Measurements from ENCODE around the gene CFAP299. TPM values are rescaled to one million over a fixed set of nuclear protein-coding genes. Genes with fewer than 3 reads are reported as not detected.

The CFAP299 gene
- total and polyA plus RNA-seq, 2 donors (not counting 3 experiments of a cell fraction or from before 2014, with no cell fraction given), result not detected

DNA sequence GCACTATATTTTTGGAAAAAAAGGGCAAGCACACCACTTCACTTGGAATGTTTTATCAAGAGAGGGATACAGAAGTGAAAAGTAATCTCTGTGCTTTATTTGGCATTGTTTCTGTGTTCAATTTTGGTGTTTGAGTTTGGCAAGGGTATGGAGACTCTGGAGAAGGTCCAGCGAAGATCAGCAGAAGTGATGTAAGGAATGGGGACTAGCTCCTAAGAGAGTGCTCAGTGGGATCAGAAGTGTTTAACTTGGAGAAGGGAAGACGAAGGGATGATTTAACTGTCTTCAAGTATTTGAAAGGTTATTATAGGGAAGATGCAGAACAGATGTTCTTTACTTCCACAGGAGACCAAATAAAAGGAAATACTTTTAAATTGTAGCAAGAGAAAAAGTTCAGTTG lies 74.3 kb downstream of the CFAP299 start:
- Histone ChIP-seq H2AFZ (ENCODE audit: low read depth, low read length) (no peak overlapping the region), H3K4me3 (replicated peaks in 1 of 3; ENCODE audit: insufficient read depth in 1 of 3, low read depth in 1 of 3, low read length in 3 of 3) (no peak overlapping the region), H3K79me2 (ENCODE audit: control insufficient read depth, insufficient read depth, low read length) (no peaks in the 10 kb centered on the region), H3K4me1 (ENCODE audit: control insufficient read depth, extremely low read depth, insufficient read depth, low read length) (no peaks in the 10 kb centered on the region), H4K20me1 (replicated peaks; ENCODE audit: control insufficient read depth, extremely low read depth, insufficient read depth, low read length) (no peaks in the 10 kb centered on the region), H3K4me2 (ENCODE audit: insufficient read depth, low read length) (no peak overlapping the region), H3K9ac (replicated peaks; ENCODE audit: extremely low read depth, insufficient read depth, low read length) (no peak overlapping the region), H3K9me3 (replicated peaks; ENCODE audit: control insufficient read depth, insufficient read depth, low read length) (no peaks in the 10 kb centered on the region), H3K27ac (ENCODE audit: insufficient read depth, low read depth, low read length) (no peak overlapping the region), H3K27me3 (ENCODE audit: control insufficient read depth in 2 of 2, insufficient read depth in 2 of 2, low read length in 2 of 2) (no peaks in the 10 kb centered on the region), H3K9me1 (replicated peaks; ENCODE audit: control insufficient read depth, extremely low read depth, insufficient read depth, low read length) (no peaks in the 10 kb centered on the region), H3K36me3 (ENCODE audit: control insufficient read depth in 2 of 2, extremely low read depth in 1 of 2, insufficient read depth in 2 of 2, low read length in 2 of 2) (no peaks in the 10 kb centered on the region)
- CTCF ChIA-PET, result no interaction called here
- TF ChIP-seq POLR2A (IDR thresholded peaks at IDR 0.05; ENCODE audit: low read depth, low read length) (no peak), MAX (IDR thresholded peaks at IDR 0.05; ENCODE audit: insufficient read depth, insufficient read length) (no peak), FOS (IDR thresholded peaks at IDR 0.05; ENCODE audit: borderline replicate concordance, insufficient read depth, low read length) (no peak), POLR2AphosphoS5 (IDR thresholded peaks at IDR 0.05; ENCODE audit: insufficient read depth, low read depth, low read length) (no peak), MYC (IDR thresholded peaks at IDR 0.05; ENCODE audit: low read depth, low read length) (no peak), GATA2 (IDR thresholded peaks at IDR 0.05; ENCODE audit: insufficient read depth, insufficient read length, low read depth, low read length) (no peak), EZH2 (IDR thresholded peaks at IDR 0.05; ENCODE audit: borderline replicate concordance, low read depth, low read length, severe bottlenecking) (no peak), JUN (IDR thresholded peaks at IDR 0.05; ENCODE audit: borderline replicate concordance, insufficient read depth, insufficient read length, low read depth) (no peak)
- POLR2A ChIA-PET, result no interaction called here
- dilution Hi-C loops (cut with MboI; ENCODE audit: extremely low pct_ligation_motif_present, low sequenced_read_pairs) (no loop called here), intact Hi-C loops (cut with micrococcal nuclease) (no loop called here)
- no TSS peak for BruUV-seq (replicated peaks)
- FAIRE-seq (no peak), DNase-seq (ENCODE audit: low read depth, low spot score) (no peak)

GRCh38 chr4:80412322-80412721 lies 76.8 kb downstream of the CFAP299 start:
- Histone ChIP-seq H3K4me2 (ENCODE audit: insufficient read depth, low read length) (no peak overlapping the region), H3K9me3 (replicated peaks; ENCODE audit: control insufficient read depth, insufficient read depth, low read length) (no peaks in the 10 kb centered on the region), H3K4me3 (replicated peaks in 1 of 3; ENCODE audit: insufficient read depth in 1 of 3, low read depth in 1 of 3, low read length in 3 of 3) (no peak overlapping the region), H3K9me1 (replicated peaks; ENCODE audit: control insufficient read depth, extremely low read depth, insufficient read depth, low read length) (no peaks in the 10 kb centered on the region), H4K20me1 (replicated peaks; ENCODE audit: control insufficient read depth, extremely low read depth, insufficient read depth, low read length) (no peaks in the 10 kb centered on the region), H3K36me3 (ENCODE audit: control insufficient read depth in 2 of 2, extremely low read depth in 1 of 2, insufficient read depth in 2 of 2, low read length in 2 of 2) (no peaks in the 10 kb centered on the region), H3K4me1 (ENCODE audit: control insufficient read depth, extremely low read depth, insufficient read depth, low read length) (no peaks in the 10 kb centered on the region), H3K27me3 (ENCODE audit: control insufficient read depth in 2 of 2, insufficient read depth in 2 of 2, low read length in 2 of 2) (no peaks in the 10 kb centered on the region), H3K79me2 (ENCODE audit: control insufficient read depth, insufficient read depth, low read length) (no peaks in the 10 kb centered on the region), H2AFZ (ENCODE audit: low read depth, low read length) (no peak overlapping the region), H3K9ac (replicated peaks; ENCODE audit: extremely low read depth, insufficient read depth, low read length) (no peak overlapping the region), H3K27ac (ENCODE audit: insufficient read depth, low read depth, low read length) (no peak overlapping the region)
- intact Hi-C loops (cut with micrococcal nuclease) (no loop called here), dilution Hi-C loops (cut with MboI; ENCODE audit: extremely low pct_ligation_motif_present, low sequenced_read_pairs) (no loop called here)
- ChIA-PET POLR2A (no interaction called here), CTCF (no interaction called here)
- FAIRE-seq (no peak), DNase-seq (ENCODE audit: low read depth, low spot score) (no peak)
- no TSS peak for BruUV-seq (replicated peaks)
- TF ChIP-seq JUN (IDR thresholded peaks at IDR 0.05; ENCODE audit: borderline replicate concordance, insufficient read depth, insufficient read length, low read depth), result no peak

Data from endothelial cell of umbilical vein (primary cell).